Measurements from ENCODE around the gene CA10.

DNA sequence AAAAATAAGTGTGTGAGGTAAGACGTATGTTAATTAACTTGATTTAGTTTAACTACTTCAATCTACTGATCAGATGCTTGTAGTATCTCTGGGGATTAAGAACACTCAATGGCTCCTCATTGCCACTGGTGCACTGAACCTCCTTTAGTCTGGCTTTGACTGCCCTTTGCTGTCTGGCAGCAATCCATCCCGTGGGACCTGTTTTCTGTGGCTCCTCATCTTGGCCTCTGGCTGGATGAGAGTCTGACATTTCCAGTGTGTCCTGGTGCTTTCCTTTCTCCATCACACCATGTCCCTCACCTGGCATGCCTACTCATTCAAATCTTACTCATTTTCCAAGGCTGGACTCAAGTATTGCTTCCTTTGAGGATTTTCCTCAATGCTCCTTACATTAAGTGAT lies 212.2 kb downstream of the CA10 start:
- TF ChIP-seq, protein P1, sequence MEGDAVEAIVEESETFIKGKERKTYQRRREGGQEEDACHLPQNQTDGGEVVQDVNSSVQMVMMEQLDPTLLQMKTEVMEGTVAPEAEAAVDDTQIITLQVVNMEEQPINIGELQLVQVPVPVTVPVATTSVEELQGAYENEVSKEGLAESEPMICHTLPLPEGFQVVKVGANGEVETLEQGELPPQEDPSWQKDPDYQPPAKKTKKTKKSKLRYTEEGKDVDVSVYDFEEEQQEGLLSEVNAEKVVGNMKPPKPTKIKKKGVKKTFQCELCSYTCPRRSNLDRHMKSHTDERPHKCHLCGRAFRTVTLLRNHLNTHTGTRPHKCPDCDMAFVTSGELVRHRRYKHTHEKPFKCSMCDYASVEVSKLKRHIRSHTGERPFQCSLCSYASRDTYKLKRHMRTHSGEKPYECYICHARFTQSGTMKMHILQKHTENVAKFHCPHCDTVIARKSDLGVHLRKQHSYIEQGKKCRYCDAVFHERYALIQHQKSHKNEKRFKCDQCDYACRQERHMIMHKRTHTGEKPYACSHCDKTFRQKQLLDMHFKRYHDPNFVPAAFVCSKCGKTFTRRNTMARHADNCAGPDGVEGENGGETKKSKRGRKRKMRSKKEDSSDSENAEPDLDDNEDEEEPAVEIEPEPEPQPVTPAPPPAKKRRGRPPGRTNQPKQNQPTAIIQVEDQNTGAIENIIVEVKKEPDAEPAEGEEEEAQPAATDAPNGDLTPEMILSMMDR (IDR thresholded peaks at IDR 0.05; ENCODE audit: poor library complexity) = no peak
- no peak for TF ChIP-seq EZH2 (IDR thresholded peaks at IDR 0.05; ENCODE audit: borderline replicate concordance)
